ENCODE data around the gene AQP7. TPM values are rescaled to one million over a fixed set of nuclear protein-coding genes. Genes with fewer than 3 reads are reported as not detected.

AQP7 gene
- polyA plus RNA-seq, 1 donor from 2014 or later: not detected

GRCh38 chr9:33341182-33341581 is 61.2 kb downstream of the AQP7 start:
- TF ChIP-seq EP300 (conservative IDR thresholded peaks at IDR 0.05; ENCODE audit: poor library complexity, severe bottlenecking) (no peak), RAD21 (conservative IDR thresholded peaks at IDR 0.05) (no peak), REST (IDR thresholded peaks at IDR 0.05; ENCODE audit: borderline replicate concordance) (no peak), MXI1 (conservative IDR thresholded peaks at IDR 0.05; ENCODE audit: poor library complexity, severe bottlenecking) (no peak), SMC3 (conservative IDR thresholded peaks at IDR 0.05; ENCODE audit: poor library complexity) (no peak), TAF1 (IDR thresholded peaks at IDR 0.05; ENCODE audit: low read depth) (no peak), POLR2AphosphoS5 (IDR thresholded peaks at IDR 0.05) (no peak), EZH2 (IDR thresholded peaks at IDR 0.05; ENCODE audit: borderline replicate concordance, insufficient read depth, low read length, poor library complexity, severe bottlenecking) (no peak)
- TF ChIP-seq, protein P1, sequence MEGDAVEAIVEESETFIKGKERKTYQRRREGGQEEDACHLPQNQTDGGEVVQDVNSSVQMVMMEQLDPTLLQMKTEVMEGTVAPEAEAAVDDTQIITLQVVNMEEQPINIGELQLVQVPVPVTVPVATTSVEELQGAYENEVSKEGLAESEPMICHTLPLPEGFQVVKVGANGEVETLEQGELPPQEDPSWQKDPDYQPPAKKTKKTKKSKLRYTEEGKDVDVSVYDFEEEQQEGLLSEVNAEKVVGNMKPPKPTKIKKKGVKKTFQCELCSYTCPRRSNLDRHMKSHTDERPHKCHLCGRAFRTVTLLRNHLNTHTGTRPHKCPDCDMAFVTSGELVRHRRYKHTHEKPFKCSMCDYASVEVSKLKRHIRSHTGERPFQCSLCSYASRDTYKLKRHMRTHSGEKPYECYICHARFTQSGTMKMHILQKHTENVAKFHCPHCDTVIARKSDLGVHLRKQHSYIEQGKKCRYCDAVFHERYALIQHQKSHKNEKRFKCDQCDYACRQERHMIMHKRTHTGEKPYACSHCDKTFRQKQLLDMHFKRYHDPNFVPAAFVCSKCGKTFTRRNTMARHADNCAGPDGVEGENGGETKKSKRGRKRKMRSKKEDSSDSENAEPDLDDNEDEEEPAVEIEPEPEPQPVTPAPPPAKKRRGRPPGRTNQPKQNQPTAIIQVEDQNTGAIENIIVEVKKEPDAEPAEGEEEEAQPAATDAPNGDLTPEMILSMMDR (IDR thresholded peaks at IDR 0.05; ENCODE audit: poor library complexity, severe bottlenecking): no peak
- H3K36me3 ChIP-seq (ENCODE audit: insufficient read depth, low read length): peaks cover 12% of the 10 kb centered on the region
- H3K4me3 ChIP-seq (ENCODE audit: low read length): no peak overlapping the region

DNA sequence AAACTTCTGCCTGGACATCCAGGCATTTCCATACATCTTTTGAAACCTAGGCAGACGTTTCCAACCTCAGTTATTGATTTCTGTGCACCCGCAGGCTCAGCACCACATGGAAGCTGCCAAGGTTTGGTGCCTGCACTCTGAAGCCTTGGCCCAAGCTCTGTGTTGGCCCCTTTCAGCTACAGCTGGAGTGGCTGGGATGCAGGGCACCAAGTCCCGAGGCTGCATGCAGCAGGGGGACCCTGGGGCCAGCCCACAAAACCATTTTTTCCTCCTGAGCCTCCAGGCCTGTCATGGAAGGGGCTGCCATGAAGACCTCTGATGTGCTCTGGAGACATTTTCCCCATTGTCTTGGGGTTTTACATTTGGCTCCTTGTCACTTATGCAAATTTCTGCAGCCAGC is 62.2 kb downstream of the AQP7 start:
- peaks cover 12% of the 10 kb centered on the region for H3K36me3 ChIP-seq (ENCODE audit: insufficient read depth, low read length)
- no peak overlapping the region for H3K9ac ChIP-seq (ENCODE audit: low read length)
- H3K4me3 ChIP-seq (ENCODE audit: low read length): no peak overlapping the region
- H3K9me3 ChIP-seq (ENCODE audit: low read length): peaks cover 7% of the 10 kb centered on the region
- no peaks in the 10 kb centered on the region for H3F3A ChIP-seq (ENCODE audit: insufficient read depth, low read length, poor library complexity, severe bottlenecking)
- no peaks in the 10 kb centered on the region for H3K9me2 ChIP-seq (ENCODE audit: insufficient read depth, low read length)
- H3K27ac ChIP-seq (ENCODE audit: low read length): no peak overlapping the region
- no peak overlapping the region for H3K4me2 ChIP-seq (ENCODE audit: low read length)
- no peak overlapping the region for H2AFZ ChIP-seq (ENCODE audit: low read depth, low read length)
- no peaks in the 10 kb centered on the region for H3K79me2 ChIP-seq (replicated peaks; ENCODE audit: insufficient read depth, low read length)
- H3K27me3 ChIP-seq (ENCODE audit: insufficient read depth, low read depth, low read length): no peaks in the 10 kb centered on the region
- no peak for TF ChIP-seq RAD21 (conservative IDR thresholded peaks at IDR 0.05)
- TF ChIP-seq SMC3 (conservative IDR thresholded peaks at IDR 0.05; ENCODE audit: poor library complexity): no peak
- no peak for TF ChIP-seq EZH2 (IDR thresholded peaks at IDR 0.05; ENCODE audit: borderline replicate concordance, insufficient read depth, low read length, poor library complexity, severe bottlenecking)
- TF ChIP-seq REST (IDR thresholded peaks at IDR 0.05; ENCODE audit: borderline replicate concordance): no peak
- TF ChIP-seq TAF1 (IDR thresholded peaks at IDR 0.05; ENCODE audit: low read depth): no peak
- TF ChIP-seq EP300 (conservative IDR thresholded peaks at IDR 0.05; ENCODE audit: poor library complexity, severe bottlenecking): no peak
- TF ChIP-seq, protein P1 (IDR thresholded peaks at IDR 0.05; ENCODE audit: poor library complexity, severe bottlenecking): no peak
- TF ChIP-seq MXI1 (conservative IDR thresholded peaks at IDR 0.05; ENCODE audit: poor library complexity, severe bottlenecking): no peak
- TF ChIP-seq POLR2AphosphoS5 (IDR thresholded peaks at IDR 0.05): no peak
- no peaks in the 10 kb centered on the region for H4K20me1 ChIP-seq (ENCODE audit: insufficient read depth)

More at GRCh38 chr9:33341182-33341581, 61.2 kb downstream of the AQP7 start:
- Histone ChIP-seq H3K9me2 (ENCODE audit: insufficient read depth, low read length) (no peaks in the 10 kb centered on the region), H3K27ac (ENCODE audit: low read length) (no peak overlapping the region), H3K9ac (ENCODE audit: low read length) (no peak overlapping the region), H3F3A (ENCODE audit: insufficient read depth, low read length, poor library complexity, severe bottlenecking) (no peaks in the 10 kb centered on the region), H4K20me1 (ENCODE audit: insufficient read depth) (no peaks in the 10 kb centered on the region), H3K27me3 (ENCODE audit: insufficient read depth, low read depth, low read length) (no peaks in the 10 kb centered on the region), H3K79me2 (replicated peaks; ENCODE audit: insufficient read depth, low read length) (no peaks in the 10 kb centered on the region), H2AFZ (ENCODE audit: low read depth, low read length) (no peak overlapping the region), H3K4me2 (ENCODE audit: low read length) (no peak overlapping the region), H3K9me3 (ENCODE audit: low read length) (peaks cover 7% of the 10 kb centered on the region)

Measured in neural cell (in vitro differentiated cells).